ENCODE data around the gene OSTN.

The OSTN gene

GRCh38 chr3:191220908-191221307 is 21.9 kb downstream of the OSTN start:
- Histone ChIP-seq H3K4me3 (ENCODE audit: low read length in 2 of 2) (no peak overlapping the region), H3K9me3 (ENCODE audit: control insufficient read depth in 2 of 2, low read length in 2 of 2) (peaks cover 0 to 2% of the 10 kb centered on the region in 2 donors), H3K27me3 (ENCODE audit: control insufficient read depth in 2 of 2, insufficient read depth in 2 of 2, low read length in 2 of 2) (no peaks in the 10 kb centered on the region), H3K27ac (ENCODE audit: low read depth in 2 of 2, low read length in 2 of 2) (no peak overlapping the region), H3K36me3 (ENCODE audit: control insufficient read depth in 2 of 2, insufficient read depth in 2 of 2, low read length in 2 of 2) (no peaks in the 10 kb centered on the region), H3K9ac (ENCODE audit: low read depth in 1 of 2, low read length in 2 of 2) (no peak overlapping the region), H3K4me1 (ENCODE audit: control insufficient read depth in 2 of 2, insufficient read depth in 2 of 2, low read length in 2 of 2) (no peaks in the 10 kb centered on the region)

DNA sequence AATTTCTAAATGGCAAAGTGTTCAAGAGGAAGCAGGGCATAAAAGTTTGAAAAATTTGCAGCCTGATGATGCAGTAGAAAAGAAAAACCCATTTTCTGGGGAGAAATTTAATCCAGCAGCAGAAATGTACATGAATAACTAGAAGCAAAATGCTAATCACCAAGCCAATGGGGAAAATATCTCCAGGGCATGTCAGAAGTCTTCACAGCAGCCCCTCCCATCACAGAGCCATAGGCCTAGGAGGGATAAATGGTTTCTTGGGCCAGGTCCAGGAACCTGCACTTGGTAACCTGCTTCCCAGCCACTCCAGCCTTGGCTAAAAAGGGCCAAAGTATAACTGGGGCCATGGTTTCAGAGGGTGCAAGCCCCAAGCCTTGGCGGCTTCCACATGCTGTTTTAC is 22.6 kb downstream of the OSTN start:
- no peaks in the 10 kb centered on the region for H3K27me3 ChIP-seq (ENCODE audit: control insufficient read depth in 2 of 2, insufficient read depth in 2 of 2, low read length in 2 of 2)
- no peak overlapping the region for H3K9ac ChIP-seq (ENCODE audit: low read depth in 1 of 2, low read length in 2 of 2)
- peaks cover 0 to 2% of the 10 kb centered on the region in 2 donors for H3K9me3 ChIP-seq (ENCODE audit: control insufficient read depth in 2 of 2, low read length in 2 of 2)
- H3K36me3 ChIP-seq (ENCODE audit: control insufficient read depth in 2 of 2, insufficient read depth in 2 of 2, low read length in 2 of 2), result no peaks in the 10 kb centered on the region
- no peaks in the 10 kb centered on the region for H3K4me1 ChIP-seq (ENCODE audit: control insufficient read depth in 2 of 2, insufficient read depth in 2 of 2, low read length in 2 of 2)
- no peak overlapping the region for H3K4me3 ChIP-seq (ENCODE audit: low read length in 2 of 2)
- no peak overlapping the region for H3K27ac ChIP-seq (ENCODE audit: low read depth in 2 of 2, low read length in 2 of 2)

- Histone ChIP-seq H3K4me3 (ENCODE audit: low read length in 2 of 2) (no peak overlapping the region), H3K9ac (ENCODE audit: low read depth in 1 of 2, low read length in 2 of 2) (no peak overlapping the region), H3K9me3 (ENCODE audit: control insufficient read depth in 2 of 2, low read length in 2 of 2) (peaks cover 0 to 2% of the 10 kb centered on the region in 2 donors), H3K27ac (ENCODE audit: low read depth in 2 of 2, low read length in 2 of 2) (no peak overlapping the region), H3K4me1 (ENCODE audit: control insufficient read depth in 2 of 2, insufficient read depth in 2 of 2, low read length in 2 of 2) (no peaks in the 10 kb centered on the region), H3K36me3 (ENCODE audit: control insufficient read depth in 2 of 2, insufficient read depth in 2 of 2, low read length in 2 of 2) (no peaks in the 10 kb centered on the region), H3K27me3 (ENCODE audit: control insufficient read depth in 2 of 2, insufficient read depth in 2 of 2, low read length in 2 of 2) (no peaks in the 10 kb centered on the region)
Observed at GRCh38 chr3:191227541-191227940, 28.5 kb downstream of the OSTN start.

GRCh38 chr3:191234216-191234615 is 35.2 kb downstream of the OSTN start:
- H3K4me1 ChIP-seq (ENCODE audit: control insufficient read depth in 2 of 2, insufficient read depth in 2 of 2, low read length in 2 of 2), result peaks cover 0 to 6% of the 10 kb centered on the region in 2 donors
- H3K9ac ChIP-seq (ENCODE audit: low read depth in 1 of 2, low read length in 2 of 2), result no peak overlapping the region
- H3K4me3 ChIP-seq (ENCODE audit: low read length in 2 of 2), result no peak overlapping the region
- H3K27ac ChIP-seq (ENCODE audit: low read depth in 2 of 2, low read length in 2 of 2), result no peak overlapping the region
- H3K9me3 ChIP-seq (ENCODE audit: control insufficient read depth in 2 of 2, low read length in 2 of 2), result no peaks in the 10 kb centered on the region
- H3K36me3 ChIP-seq (ENCODE audit: control insufficient read depth in 2 of 2, insufficient read depth in 2 of 2, low read length in 2 of 2), result no peaks in the 10 kb centered on the region
- no peaks in the 10 kb centered on the region for H3K27me3 ChIP-seq (ENCODE audit: control insufficient read depth in 2 of 2, insufficient read depth in 2 of 2, low read length in 2 of 2)

- Histone ChIP-seq H3K4me3 (ENCODE audit: low read length in 2 of 2) (no peak overlapping the region), H3K9me3 (ENCODE audit: control insufficient read depth in 2 of 2, low read length in 2 of 2) (no peaks in the 10 kb centered on the region), H3K27ac (ENCODE audit: low read depth in 2 of 2, low read length in 2 of 2) (no peak overlapping the region), H3K36me3 (ENCODE audit: control insufficient read depth in 2 of 2, insufficient read depth in 2 of 2, low read length in 2 of 2) (no peaks in the 10 kb centered on the region), H3K9ac (ENCODE audit: low read depth in 1 of 2, low read length in 2 of 2) (no peak overlapping the region), H3K4me1 (ENCODE audit: control insufficient read depth in 2 of 2, insufficient read depth in 2 of 2, low read length in 2 of 2) (peaks cover 0 to 6% of the 10 kb centered on the region in 2 donors), H3K27me3 (ENCODE audit: control insufficient read depth in 2 of 2, insufficient read depth in 2 of 2, low read length in 2 of 2) (no peaks in the 10 kb centered on the region)
Observed at GRCh38 chr3:191235331-191236314, 36.6 kb downstream of the OSTN start.

DNA sequence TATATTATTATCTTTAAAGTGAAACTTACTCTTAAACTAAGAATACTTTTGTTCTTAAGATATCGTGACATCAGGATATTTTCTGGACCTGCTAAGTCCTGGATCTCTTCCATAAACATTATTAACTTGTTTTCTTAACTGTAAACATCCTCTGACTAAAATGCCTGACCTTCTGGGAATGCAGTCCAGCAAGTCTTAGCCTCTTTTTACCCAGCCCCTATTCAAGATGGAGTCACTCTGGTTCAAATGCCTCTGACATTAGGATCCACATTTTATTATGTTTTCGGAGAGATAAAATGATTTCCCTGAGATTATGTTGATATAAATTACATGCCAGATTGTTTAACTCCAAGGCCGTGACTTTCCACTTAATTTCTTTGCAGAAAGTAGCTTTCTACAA is 37.6 kb downstream of the OSTN start:
- Histone ChIP-seq H3K36me3 (ENCODE audit: control insufficient read depth in 2 of 2, insufficient read depth in 2 of 2, low read length in 2 of 2) (no peaks in the 10 kb centered on the region), H3K27me3 (ENCODE audit: control insufficient read depth in 2 of 2, insufficient read depth in 2 of 2, low read length in 2 of 2) (no peaks in the 10 kb centered on the region), H3K4me1 (ENCODE audit: control insufficient read depth in 2 of 2, insufficient read depth in 2 of 2, low read length in 2 of 2) (peaks cover 0 to 6% of the 10 kb centered on the region in 2 donors), H3K9me3 (ENCODE audit: control insufficient read depth in 2 of 2, low read length in 2 of 2) (no peaks in the 10 kb centered on the region), H3K27ac (ENCODE audit: low read depth in 2 of 2, low read length in 2 of 2) (no peak overlapping the region), H3K9ac (ENCODE audit: low read depth in 1 of 2, low read length in 2 of 2) (no peak overlapping the region), H3K4me3 (ENCODE audit: low read length in 2 of 2) (no peak overlapping the region)

GRCh38 chr3:191237047-191237882 is 38.2 kb downstream of the OSTN start:
- Histone ChIP-seq H3K36me3 (ENCODE audit: control insufficient read depth in 2 of 2, insufficient read depth in 2 of 2, low read length in 2 of 2) (no peaks in the 10 kb centered on the region), H3K27ac (ENCODE audit: low read depth in 2 of 2, low read length in 2 of 2) (no peak overlapping the region), H3K4me3 (ENCODE audit: low read length in 2 of 2) (no peak overlapping the region), H3K4me1 (ENCODE audit: control insufficient read depth in 2 of 2, insufficient read depth in 2 of 2, low read length in 2 of 2) (peaks cover 0 to 6% of the 10 kb centered on the region in 2 donors), H3K27me3 (ENCODE audit: control insufficient read depth in 2 of 2, insufficient read depth in 2 of 2, low read length in 2 of 2) (no peaks in the 10 kb centered on the region), H3K9me3 (ENCODE audit: control insufficient read depth in 2 of 2, low read length in 2 of 2) (no peaks in the 10 kb centered on the region), H3K9ac (ENCODE audit: low read depth in 1 of 2, low read length in 2 of 2) (no peak overlapping the region)

GRCh38 chr3:191238321-191238817 is 39.3 kb downstream of the OSTN start:
- H3K4me3 ChIP-seq (ENCODE audit: low read length in 2 of 2), result no peak overlapping the region
- peaks cover 0 to 6% of the 10 kb centered on the region in 2 donors for H3K4me1 ChIP-seq (ENCODE audit: control insufficient read depth in 2 of 2, insufficient read depth in 2 of 2, low read length in 2 of 2)
- no peak overlapping the region for H3K9ac ChIP-seq (ENCODE audit: low read depth in 1 of 2, low read length in 2 of 2)
- no peaks in the 10 kb centered on the region for H3K27me3 ChIP-seq (ENCODE audit: control insufficient read depth in 2 of 2, insufficient read depth in 2 of 2, low read length in 2 of 2)
- H3K9me3 ChIP-seq (ENCODE audit: control insufficient read depth in 2 of 2, low read length in 2 of 2), result no peaks in the 10 kb centered on the region
- H3K36me3 ChIP-seq (ENCODE audit: control insufficient read depth in 2 of 2, insufficient read depth in 2 of 2, low read length in 2 of 2), result no peaks in the 10 kb centered on the region
- H3K27ac ChIP-seq (ENCODE audit: low read depth in 2 of 2, low read length in 2 of 2), result no peak overlapping the region

- Histone ChIP-seq H3K4me3 (ENCODE audit: low read length in 2 of 2) (no peak overlapping the region), H3K27me3 (ENCODE audit: control insufficient read depth in 2 of 2, insufficient read depth in 2 of 2, low read length in 2 of 2) (no peaks in the 10 kb centered on the region), H3K4me1 (ENCODE audit: control insufficient read depth in 2 of 2, insufficient read depth in 2 of 2, low read length in 2 of 2) (peaks cover 0 to 6% of the 10 kb centered on the region in 2 donors), H3K9ac (ENCODE audit: low read depth in 1 of 2, low read length in 2 of 2) (no peak overlapping the region), H3K9me3 (ENCODE audit: control insufficient read depth in 2 of 2, low read length in 2 of 2) (no peaks in the 10 kb centered on the region), H3K27ac (ENCODE audit: low read depth in 2 of 2, low read length in 2 of 2) (no peak overlapping the region), H3K36me3 (ENCODE audit: control insufficient read depth in 2 of 2, insufficient read depth in 2 of 2, low read length in 2 of 2) (no peaks in the 10 kb centered on the region)
Observed at GRCh38 chr3:191239407-191240031, 40.5 kb downstream of the OSTN start.
